Astrocyte of the cerebellum (primary cell): ENCODE data around the gene APPBP2.

Experiments used
- DNase-seq: peaks from one replicate; pipeline ENCODE4 v3.0.0-alpha.2; 2011; ENCODE audit warnings: low read depth
- H3K4me3 ChIP-seq: 2 replicates; pipeline ENCODE4 v1.5.1; 2011; ENCODE audit warnings: mild to moderate bottlenecking, low read depth, low read length, moderate library complexity
- in situ Hi-C: cut with HindIII; loops from 2 replicates; pipeline ENCODE4 v1.10.0; 2017; ENCODE audit warnings: low sequenced_read_pairs
- TF ChIP-seq, protein P1 (sequence below): IDR thresholded peaks from 2 replicates; pipeline ENCODE4 v1.5.1; 2012; ENCODE audit warnings: low read length, low read depth, moderate library complexity, mild to moderate bottlenecking; ENCODE audit errors: missing control alignments

The APPBP2 gene

DNA sequence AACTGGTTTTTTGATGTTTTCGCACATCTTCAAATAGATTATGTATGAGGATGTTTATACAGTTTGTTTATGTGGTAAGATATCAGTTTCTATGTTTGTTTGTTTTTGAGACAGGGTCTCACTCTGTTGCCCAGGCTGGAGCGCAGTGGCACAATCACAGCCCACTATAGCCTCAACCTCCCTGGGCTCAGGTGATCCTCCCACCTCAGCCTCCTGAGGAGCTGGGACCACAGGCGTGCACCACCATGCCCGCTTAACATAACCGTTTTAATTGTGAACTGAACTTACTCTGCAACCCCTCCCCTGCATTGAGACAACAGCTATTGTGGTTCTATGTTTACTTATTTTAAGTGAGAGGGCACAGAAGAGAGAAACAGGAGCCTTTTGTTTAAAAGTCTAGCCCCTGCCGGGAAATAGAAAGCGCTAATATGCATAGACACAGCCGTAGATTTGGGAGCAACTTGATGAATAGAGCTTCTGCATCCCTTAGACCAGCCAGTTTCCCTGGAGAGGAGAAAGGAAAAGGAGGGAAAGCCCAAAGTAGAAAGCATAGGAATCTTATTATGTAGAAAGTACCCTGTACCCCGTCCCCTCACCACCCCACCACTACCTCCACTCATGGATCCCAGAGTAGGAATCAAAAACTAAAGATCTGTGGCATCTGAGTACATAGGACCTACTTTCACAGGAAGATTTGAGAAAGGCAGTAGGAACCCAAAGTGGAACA lies 19.6 kb upstream of the APPBP2 start:
- TF ChIP-seq, protein P1, sequence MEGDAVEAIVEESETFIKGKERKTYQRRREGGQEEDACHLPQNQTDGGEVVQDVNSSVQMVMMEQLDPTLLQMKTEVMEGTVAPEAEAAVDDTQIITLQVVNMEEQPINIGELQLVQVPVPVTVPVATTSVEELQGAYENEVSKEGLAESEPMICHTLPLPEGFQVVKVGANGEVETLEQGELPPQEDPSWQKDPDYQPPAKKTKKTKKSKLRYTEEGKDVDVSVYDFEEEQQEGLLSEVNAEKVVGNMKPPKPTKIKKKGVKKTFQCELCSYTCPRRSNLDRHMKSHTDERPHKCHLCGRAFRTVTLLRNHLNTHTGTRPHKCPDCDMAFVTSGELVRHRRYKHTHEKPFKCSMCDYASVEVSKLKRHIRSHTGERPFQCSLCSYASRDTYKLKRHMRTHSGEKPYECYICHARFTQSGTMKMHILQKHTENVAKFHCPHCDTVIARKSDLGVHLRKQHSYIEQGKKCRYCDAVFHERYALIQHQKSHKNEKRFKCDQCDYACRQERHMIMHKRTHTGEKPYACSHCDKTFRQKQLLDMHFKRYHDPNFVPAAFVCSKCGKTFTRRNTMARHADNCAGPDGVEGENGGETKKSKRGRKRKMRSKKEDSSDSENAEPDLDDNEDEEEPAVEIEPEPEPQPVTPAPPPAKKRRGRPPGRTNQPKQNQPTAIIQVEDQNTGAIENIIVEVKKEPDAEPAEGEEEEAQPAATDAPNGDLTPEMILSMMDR, result no peak

DNA sequence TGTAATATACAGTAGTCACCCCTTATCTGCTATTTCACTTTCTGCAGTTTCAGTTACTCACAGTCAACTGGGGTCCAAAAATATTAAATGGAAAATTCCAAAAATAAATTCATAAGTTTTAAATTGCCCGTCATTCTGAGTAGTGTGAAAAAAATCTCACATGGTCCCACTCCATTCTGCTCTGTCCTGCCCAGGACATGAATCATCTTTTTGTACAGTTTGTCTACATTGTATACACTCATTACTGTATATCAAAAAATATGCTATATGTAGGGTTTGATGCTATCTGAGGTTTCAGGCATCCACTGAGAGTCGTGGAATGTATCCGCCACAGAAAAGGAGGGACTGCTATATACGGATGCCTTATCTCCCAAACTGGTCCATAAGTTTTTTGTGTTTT lies 16.0 kb upstream of the APPBP2 start:
- in situ Hi-C loops, result no loop called here
- no peak overlapping the region for H3K4me3 ChIP-seq
- TF ChIP-seq, protein P1, result no peak
- DNase-seq, result no peak

More for the DNA sequence above, 19.6 kb upstream of the APPBP2 start:
- no peak overlapping the region for H3K4me3 ChIP-seq
- no peak for DNase-seq
- in situ Hi-C loops, result no loop called here

DNA sequence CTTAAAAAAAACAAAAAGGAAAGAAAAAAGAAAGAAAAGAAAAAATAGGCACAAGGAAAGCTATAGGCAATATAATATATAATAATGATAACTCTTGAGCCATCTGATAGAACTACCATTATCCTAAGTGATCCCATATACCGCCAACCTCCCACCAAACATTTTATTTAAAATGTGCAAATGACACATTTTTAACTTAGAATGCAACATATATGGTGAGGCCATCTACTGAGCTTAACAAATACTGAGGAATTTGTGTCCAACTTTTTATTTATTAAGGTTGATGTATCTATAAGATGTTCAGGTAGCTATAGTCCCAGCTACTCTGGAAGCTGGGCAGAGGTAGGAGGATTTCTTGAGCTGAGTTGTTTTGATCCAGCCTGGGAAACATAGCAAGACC lies 14.4 kb upstream of the APPBP2 start:
- DNase-seq, result no peak
- H3K4me3 ChIP-seq, result no peak overlapping the region
- in situ Hi-C loops, result no loop called here
- TF ChIP-seq, protein P1, result no peak

DNA sequence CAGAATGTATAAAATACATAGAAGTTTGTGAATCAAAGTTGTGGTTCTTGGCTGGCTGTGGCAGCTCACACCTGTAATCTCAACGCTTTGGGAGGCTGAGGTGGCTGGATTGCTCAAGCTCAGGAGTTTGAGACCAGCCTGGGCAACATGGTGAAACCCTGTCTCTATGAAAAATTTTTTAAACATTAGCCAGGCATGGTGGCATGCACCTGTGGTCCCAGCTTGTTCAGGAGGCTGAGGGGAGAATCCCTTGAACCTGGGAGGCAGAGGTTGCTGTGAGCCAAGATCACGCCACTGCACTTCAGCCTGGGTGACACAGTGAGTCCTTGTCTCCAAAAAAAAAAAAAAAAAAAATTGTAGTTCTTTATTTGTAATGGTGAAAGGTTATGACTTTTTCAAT lies 13.8 kb upstream of the APPBP2 start:
- no peak overlapping the region for H3K4me3 ChIP-seq
- TF ChIP-seq, protein P1, result no peak
- in situ Hi-C loops, result no loop called here
- DNase-seq, result no peak

DNA sequence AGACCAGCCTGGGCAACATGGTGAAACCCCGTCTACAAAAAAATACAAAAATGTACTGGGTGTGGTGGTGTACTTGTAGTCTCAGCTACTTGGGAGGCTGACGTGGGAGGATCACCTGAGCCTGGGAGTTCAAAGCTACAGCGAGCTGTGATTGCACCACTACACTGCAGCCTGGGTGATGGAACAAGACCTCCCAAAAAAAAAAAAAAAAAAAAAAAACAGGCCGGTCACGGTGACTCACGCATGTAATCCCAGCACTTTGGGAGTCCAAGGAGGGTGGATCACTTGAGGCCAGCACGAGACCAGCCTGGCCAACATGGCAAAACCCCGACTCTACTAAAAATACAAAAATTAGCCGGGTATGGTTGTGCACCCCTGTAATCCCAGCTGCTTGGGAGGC lies 12.7 kb upstream of the APPBP2 start:
- in situ Hi-C loops, result no loop called here
- H3K4me3 ChIP-seq, result no peak overlapping the region
- DNase-seq, result no peak
- TF ChIP-seq, protein P1, result no peak

DNA sequence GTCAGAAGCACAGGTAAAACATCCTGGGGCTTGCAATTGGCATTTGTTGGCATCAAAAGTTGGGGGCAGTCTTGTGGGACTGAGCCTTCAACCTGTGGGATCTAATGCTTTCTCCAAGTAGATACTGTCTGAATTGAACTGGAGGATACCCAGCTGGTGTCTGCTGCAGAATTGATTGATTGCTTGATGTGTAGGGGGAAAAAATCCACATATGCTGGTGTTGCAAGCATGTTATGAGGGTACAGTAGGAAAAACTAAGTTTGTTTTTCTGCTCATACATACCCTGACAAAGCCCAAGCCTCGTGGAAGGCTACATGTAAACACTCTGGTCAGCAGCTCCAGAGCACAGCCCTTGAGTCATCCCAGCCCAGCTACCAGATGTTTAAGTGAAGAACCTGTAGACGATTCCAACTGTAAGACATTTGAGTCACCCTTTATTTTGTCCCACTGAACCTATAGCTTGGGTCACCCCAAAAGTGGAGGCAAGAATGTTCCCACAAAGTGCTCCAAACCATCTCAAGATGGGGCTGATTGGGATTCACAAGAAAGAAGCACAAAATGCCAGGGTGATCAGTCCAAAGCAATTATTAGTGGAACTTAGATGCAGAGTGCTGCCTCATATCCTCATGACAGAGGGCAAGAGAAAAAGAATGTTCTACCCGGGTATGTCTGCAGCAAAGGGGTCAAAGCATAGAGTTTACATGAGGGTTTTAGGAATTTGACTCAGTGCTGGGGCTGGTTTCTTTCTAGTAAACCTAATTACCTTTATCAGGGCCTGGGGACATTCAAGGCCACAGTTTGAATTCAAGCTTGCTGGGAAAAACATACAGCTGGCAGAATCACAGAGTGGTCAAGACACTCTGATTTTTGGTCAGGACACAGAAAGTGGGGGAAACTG lies 9.6 kb upstream of the APPBP2 start:
- TF ChIP-seq, protein P1, result no peak
- no peak for DNase-seq
- H3K4me3 ChIP-seq, result no peak overlapping the region
- in situ Hi-C loops, result no loop called here
